HG02840 (cell line): ENCODE measurements around the gene CTBP1.
A peak's percentile ranks its signal among the peaks of the same experiment; 100 is the strongest.

Experiments used
- ATAC-seq: cut with Tn5 transposase; IDR thresholded peaks from one replicate; pipeline ENCODE4 v1.9.1; 2021; ENCODE audit warnings: mild to moderate bottlenecking, moderate library complexity, moderate number of reproducible peaks; ENCODE audit not compliant: unreplicated experiment, low FRiP score

CTBP1 gene

DNA sequence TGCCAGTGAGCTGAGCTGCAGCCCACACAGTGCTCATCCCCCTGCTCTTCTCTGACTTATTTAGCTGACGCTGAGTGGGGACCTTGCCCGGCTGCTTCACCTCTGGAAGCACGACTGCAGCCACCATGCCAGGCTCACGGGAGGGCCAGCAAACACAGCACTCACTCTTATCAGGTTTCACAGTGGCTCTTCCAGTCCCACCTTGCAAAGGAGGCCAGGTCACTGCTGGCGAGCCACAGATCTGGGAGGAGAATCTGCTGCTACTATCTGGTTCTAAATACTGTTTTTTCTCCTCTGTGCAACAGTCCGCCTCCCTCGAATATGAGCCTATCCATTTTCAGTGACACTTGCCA lies 69.9 kb downstream of the CTBP1 start:
- ATAC-seq, result no peak

DNA sequence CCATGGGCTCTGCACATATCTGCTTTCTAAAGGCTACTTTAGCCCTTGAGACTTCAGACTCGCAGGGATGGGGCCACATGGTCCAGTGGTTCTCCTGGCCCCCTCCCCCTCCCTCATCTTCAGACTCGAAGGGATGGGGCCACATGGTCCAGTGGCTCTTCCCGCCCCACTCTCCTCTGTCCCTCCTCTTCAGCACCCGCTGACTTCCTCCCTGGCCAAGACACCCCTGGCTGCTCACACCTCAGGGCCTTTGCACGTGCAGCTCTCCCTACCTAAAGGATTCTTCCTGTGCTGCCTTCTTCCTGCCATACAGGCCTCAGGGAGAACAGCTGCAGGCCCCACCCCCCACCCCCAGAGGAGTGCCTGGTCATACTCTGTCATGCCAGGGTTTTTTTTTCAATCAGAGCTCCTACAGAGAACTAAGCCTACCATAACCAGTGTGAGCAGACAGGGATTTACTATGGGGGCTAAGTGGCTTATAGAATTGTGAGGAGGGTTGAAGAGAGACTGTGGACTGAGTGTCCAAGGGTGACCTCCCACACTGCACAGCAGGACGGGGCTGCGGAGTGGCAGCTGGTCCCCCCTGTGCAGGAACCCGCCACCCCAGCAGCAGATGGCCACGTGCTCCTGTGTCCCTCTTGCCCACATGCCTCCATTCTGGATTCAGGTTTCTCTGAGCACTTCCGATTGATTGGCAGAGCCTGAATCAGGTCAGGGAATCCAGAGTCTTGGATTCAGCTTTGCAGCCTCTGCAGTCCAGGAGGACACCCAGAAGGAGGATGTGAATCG lies 70.4 kb downstream of the CTBP1 start:
- ATAC-seq, result no peak

DNA sequence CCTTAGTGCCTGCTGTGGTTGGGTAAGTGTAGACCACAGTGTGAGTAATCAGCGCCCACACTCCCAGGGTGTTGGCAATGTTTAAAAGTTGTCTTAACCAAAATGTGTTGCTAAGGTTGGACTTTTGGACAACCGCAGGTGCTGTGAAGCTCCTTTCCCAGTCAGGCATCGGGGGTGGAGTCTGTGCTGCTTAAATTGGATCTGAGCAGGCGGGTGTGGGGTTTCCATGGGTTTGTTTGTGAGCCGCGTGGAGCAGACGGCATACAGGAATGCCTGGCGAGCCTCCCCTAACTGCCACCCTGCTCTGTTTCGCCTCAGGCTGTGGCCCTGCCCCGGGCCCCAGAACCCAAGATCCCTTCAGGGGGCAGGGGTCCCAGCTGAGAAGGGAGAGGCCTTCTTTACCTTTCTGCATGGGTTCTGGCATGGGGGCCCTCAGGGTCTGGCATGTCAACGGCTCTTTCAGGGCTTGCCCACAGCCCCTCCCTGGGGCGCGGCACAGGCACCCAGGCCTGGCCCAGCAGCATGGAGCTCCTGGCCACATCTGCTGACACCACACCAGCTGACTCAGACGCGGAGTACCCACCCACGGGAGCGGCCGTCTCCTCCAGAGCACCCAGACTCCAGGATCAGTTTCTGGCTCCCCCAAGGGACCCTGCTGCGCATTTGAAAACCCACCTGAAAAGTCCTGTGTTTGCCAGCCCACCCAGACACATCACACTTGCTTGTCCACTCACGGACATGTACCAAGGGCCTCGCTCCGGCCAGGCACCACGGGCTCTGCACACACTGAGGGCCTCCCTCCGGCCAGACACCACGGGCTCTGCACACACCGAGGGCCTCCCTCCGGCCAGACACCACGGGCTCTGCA lies 71.4 kb downstream of the CTBP1 start:
- no peak for ATAC-seq

DNA sequence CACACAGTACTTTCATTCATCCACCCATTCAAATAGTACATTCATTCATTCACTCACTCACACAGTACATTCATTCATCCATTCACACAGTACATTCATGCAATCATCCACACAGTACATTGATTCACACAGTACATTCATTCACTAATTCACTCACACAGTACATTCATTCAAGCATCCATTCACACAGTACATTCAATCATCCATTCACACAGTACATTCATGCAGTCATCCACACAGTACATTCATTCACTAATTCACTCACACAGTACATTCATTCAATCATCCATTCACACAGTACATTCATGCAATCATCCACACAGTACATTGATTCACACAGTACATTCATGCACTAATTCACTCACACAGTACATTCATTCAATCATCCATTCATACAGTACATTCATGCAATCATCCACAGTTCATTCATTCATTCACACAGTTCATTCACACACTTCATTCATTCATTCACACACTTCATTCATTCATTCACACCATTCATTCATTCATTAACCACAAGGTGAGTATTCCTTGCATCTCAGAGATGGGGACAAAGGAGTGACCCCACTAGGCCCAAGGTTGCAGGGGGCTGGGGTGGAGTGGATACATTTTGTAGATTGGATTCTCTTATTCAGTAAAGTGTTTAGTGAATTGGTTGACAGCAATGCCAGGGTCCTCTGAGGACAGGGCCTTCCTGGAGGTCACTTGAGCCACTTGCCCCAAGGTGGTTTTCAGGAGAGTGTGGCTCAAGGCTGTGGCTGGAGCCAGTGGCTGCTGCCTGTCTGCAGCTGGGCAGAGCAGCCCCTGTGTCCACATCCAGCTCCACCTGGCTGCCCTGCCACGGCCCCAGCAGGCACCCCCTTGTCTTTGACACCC lies 72.3 kb downstream of the CTBP1 start:
- ATAC-seq, result no peak

DNA sequence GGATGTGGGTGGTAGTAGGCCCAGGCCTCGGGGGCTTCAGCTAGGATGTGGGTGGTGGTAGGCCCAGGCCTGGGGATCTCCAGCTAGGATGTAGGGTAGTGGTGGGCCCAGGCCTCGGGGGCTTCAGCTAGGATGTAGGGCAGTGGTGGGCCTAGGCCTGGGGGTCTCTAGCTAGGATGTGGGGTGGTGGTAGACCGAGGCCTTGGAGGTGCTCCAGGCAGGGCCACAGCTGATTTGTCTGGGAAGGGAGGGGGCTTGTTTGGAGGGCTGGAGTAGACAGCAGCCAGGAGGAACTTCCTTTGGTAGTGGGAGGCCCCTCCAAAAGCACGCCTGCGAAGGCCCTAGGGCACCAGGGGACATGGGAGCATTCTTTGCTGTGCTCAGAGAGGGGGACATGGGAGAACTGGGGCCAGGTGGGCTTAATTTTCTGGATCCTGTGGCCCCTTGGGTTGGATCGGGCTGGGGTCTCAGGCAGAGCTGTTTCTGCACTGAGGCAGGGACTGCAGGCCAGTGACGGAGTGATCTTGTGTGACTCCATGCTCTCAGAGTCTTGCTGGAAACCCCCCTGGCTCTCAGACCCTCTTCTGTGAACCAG lies 73.2 kb downstream of the CTBP1 start:
- ATAC-seq, result no peak

DNA sequence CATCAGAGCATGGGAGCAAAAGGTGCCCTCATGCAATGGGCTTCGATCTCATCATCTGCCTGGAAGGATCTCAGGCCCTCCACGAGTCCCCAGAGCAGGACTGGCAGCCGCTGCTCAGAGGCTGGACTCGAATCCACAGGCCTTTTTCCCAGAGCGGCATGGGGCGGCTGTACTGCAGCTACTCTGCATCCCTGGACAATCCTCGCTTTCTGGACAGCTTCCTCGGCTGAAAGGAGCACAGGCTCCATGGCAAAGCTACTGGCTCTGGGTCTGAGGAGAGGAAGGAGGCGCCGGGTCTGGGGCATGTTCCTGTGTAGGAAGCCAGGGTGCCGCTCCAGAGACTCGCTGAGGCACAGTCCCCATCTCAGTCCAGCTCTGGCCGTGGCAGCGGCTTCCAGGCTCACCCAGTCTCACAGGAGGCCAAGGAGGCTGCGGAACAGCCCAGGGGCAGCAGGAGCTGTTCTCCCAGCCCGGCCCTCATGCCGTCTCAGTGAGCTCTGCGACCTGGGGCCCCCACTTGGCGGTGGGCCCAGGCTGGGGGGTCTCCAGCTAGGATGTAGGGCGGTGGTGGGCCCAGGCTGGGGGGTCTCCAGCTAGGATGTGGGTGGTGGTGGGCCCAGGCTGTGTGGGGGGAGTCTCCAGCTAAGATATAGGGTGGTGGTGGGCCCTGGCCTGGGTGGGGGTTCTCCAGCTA lies 73.8 kb downstream of the CTBP1 start:
- no peak for ATAC-seq

DNA sequence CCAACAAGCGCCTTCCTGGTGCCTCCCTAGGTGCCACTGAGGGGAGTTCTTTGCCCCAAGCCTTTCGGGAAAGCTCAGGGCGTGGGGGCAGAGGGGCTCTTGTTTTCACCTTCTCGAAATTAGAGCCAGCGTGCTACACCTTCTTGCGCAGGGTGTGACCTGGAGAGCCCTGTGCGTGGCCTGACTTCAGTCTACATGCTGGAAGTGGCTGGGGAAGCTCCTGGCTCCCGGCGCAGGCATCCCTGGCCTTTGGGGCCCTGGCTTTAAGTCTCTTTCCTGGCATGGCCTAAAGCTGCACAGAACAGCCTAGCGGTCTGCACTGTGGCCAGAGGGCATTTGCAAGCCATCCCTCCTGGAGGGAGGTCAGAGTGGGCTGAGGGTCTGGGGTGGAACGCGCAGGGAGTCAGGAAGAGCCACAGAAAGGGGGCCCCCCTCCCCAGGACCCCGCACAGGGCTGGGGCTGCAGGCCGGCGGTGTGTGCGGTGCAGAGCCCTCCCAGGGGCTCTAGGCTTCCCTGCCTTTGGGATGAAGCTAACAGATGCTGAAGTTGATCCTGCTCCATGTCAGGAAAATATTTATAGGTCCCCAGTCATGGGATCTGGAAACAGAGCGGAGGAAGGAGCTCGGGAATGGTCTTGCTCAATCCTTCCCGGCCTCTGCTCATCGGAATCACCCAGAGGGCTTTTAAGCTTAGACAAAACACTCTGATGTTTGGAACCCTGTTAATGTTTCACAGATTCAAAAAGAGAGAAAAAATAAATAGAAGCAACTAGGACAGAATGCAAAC lies 75.8 kb downstream of the CTBP1 start:
- ATAC-seq, result no peak

DNA sequence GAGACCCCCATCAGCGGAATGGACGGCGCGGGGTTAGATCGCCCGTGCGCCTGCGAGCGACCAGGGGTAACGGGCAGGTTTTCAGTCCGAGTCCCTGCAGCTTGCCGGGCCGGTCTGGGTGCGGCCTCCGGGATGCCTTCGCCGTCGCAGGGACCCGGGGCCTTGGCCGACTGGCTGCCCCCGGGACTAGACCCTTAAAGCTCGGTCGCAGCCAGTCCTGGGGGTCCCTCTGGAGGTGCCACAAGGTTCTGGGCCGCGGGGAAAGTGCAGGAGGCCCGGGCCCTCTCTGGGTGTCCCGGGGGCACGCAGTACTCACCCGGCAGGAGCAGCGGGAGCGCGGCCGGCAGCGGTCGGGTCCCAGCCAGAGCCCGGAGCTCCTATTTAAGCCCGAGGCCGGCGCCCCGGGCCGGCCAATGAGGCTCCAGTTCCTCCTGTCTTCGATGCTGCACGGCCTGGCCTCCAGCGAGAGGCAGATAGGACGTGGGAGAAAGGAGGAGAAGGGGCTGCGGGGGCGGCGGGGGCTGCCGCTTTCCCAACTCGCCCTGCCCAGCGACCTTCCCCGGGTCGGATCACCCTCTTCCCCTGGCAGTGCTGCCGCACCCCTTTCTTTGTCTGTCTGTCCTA lies 76.6 kb downstream of the CTBP1 start, which contains the start of gene SPON2:
SPON2 (minus strand) TSS at position 356 of the 624 bp plus-strand sequence.
- no peak for ATAC-seq

DNA sequence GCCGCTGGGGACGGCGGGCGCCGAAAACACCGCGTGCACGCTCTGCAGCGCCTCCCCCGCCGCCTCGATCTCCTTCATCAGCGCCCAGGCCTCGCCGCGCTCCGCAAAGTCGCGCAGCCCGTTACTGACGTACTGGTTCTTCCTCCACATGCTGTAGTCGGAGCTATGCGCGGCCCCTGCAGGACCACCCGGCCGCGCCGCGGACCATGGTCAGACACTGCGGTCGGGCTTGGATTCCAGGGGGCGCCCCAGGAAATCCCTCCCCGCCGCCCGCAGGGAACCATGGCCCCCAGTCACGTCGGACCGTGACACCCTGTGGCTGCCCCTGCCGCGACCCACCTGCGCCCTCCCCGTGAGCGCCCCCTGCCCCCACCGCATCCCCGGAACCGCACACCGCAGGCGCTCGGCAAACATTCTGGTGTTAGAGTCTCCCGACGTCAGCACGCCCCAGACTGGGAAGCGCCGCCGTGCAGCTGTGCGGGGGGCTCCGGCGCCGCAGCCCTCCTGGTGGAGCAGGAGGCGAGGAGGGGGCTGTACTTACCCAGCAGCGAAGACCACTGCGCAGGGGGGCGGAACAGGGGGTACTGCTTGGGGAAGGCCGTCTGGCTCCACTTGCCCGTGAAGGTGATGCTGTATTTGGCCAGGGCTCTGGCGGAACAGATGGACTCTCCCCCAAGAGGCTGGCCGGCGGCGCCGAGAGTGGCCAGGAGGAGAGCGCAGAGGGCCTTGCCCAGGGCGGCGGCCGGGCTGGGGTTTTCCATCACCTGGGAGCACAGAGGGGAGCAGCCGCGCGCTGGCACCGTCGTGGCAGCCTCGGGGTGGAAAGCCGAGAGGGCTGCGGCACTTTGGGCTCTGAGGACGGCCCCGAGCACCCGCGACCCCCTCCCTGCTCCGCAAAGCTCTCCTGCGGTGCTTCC lies 77.4 kb downstream of the CTBP1 start:
- ATAC-seq, result no peak

DNA sequence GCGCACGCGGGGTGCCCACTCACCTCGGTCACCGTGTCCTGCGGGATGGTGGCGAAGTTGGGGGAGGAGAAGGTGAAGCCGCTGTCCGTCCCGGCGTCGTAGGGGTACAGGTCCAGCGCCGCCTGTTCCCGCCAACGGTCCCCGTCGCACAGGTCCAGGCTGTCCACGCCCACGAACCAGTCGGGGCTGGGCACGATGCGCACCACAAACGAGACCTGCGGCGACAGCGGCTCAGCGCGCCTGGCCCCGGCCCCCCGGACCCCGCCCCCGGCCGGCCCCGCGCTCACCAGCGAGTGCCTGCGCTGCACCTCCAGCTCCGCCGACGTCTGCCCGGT lies 78.0 kb downstream of the CTBP1 start:
- no peak for ATAC-seq

DNA sequence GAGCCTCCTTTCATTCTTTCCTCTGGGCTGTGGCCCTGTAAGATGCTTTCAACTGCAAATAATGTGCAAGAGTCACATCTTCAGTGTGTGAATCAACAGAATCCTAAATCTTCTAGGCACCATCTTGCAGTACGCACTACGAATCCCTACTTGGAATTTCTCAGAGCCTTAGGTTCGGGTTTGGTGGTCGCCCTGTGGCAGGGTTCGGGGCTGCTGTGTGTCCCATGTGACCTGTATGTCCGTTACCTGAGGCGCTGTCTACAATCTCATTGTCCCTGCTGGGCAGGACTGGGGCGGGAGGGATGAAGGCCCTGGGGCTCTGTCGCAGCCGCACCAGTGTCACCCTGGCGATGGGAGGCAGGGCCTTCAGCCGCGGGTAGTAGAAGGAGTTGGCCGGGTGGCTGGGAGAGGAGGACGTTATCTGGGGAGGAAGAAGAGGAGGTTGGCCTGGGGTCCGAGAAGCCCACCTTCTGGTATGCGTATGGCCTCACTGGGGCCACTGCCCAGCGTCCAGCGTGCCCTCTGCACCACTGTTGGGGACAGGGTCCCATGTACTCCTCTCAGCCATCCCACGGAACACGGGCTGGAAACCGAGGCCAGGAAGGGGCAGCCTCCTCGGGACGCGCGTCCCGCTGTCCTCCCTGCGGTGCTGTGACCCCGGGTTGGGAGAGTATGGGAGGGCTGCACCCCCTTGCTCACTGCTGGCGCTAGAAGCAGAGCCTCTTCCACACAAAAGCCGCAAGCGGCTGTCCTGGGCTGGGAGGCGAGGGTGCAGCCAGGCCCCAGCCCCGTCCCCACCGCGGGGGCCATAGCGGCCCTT lies 78.6 kb downstream of the CTBP1 start:
- ATAC-seq, result no peak

DNA sequence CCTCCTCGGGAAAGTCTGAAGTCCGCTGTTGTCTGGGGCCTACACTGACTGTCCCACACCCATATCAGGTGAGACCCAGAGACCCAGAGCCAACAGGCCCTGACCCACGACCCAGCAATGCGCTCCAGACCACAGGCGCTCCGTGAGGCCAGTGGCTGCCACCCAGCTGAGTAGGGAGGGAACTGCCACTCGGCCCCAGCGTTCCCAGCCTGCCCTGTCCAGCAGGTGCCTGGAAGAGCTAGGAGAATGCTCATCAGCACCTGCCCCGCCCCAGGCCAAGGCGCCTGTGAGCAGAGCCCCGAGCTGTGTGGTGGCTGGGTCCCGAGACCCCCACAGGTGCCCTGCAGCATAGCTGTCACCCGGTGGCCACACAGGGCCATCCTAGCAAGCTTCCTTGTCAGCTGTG lies 79.2 kb downstream of the CTBP1 start:
- ATAC-seq, result no peak

DNA sequence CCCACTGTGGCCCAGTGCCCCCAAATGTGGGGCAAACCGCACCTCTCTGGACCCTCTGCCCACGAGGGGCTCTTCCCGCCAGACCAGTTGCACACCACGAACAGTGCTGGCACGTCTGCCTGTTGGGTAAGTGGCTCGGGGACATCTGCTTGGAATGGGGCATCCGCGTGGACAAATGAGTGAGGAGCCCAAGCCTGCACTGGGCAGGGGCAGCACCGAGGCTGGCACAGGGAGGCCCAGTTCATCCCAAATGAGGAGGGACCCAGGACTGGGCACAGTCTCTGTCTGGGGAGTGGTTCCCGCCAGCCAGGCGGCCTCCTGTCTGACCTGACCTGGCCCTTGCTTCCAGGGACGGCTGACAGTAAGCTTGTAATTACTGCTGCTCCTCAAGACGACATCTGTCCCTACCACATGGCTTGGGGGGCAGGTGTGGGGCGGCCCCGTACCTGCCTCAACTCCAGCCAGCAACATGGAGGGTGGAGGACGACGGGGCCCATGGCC lies 79.7 kb downstream of the CTBP1 start:
- ATAC-seq, result no peak

DNA sequence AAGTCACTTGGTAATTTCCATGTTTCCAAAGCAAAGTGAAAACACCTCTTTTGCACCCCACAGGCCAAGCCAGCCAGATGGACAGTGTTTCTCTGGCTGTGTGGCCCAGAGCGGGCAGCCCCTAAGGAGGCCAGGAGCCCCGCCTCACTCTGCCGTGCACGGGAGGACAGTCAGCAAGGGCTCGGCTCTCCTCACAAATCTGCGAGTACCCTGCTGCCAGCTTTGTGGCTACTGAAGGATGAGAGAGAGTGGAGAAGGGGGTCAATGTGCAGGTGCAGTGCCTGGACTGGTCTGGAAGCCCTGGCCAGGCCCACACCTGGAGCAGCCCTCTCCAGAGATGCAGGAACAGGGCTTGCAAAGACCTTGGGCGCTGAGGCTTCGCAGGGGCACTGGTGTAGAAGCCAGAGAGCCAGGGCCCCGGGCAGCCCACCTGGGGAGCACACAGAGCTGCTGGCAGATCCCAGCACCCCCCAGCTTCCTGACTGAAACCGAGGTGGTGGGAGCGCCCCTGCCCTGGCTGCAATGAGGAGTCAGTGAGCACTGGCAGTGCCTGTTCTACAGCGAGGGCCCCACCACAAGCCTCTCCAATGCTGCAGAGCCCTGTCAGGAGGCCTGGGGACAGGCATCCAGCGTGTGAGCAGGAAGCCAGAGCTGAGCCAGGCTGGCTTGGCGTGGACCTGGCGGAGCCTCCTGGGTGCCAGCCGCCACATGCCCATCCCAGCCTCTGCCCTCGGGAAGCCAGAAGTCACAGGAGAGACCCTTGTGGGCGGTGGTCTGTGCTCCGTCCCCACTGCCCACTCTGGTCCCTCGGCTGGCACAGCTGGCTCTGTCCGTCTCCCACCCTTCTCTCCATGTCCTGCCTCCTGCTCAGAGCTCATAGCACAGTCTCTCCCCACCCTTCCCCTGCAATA lies 80.5 kb downstream of the CTBP1 start:
- no peak for ATAC-seq

DNA sequence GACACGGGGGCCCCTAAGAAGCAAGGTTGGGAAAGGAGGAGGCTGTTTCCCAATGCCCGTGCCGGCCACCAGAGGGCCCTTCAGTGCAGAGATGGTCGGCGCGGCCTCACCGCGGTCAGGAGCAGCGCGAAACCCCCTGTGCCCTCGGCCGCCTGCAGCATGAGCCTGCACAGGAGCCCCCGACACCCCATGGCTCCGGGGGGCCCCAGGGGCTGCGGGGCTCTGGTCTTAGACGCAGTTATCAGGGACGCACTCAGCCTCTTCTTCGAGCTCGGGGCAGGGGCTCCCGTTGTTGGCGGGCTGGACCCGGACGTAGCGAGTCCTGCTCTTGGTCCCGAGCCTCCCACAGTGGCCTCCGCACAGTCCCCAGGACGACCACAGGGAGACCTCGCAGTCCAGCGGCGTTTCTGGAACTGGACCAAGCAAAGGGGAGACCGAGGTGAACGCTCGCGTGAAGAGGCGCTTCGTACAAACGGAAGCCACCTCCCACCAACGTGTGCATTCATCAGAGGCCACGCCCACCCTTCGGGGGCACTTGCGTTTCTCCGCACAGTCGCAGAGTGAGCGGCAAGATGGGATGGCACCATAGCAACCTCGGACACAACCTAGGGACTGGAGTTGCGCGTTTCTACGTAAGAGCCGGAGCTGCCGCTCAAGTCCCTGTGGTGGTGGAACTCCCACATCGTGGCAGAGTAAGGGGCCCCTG lies 81.5 kb downstream of the CTBP1 start:
- peak; percentile 65 for ATAC-seq
